Measurements from ENCODE around the gene UPF2.

- TF ChIP-seq CTCF (IDR thresholded peaks at IDR 0.05; ENCODE audit: low read length): no peak
- TF ChIP-seq EZH2 (optimal IDR thresholded peaks at IDR 0.05; ENCODE audit: low read depth, low read length): no peak
- no peak for TF ChIP-seq EZH2phosphoT487 (IDR thresholded peaks at IDR 0.05; ENCODE audit: low read length)
Measured at GRCh38 chr10:12067336-12067735, 24.7 kb upstream of the UPF2 start.
